Adrenal gland (tissue), 5 donors: ENCODE results near the gene PVALEF.

Experiments
- CTCF ChIP-seq, 6 experiments: fragments of 450-650 bp in 4 of 6; fragments of 200-600 bp in 2 of 6; sonication (generic) in 1 of 6; IDR thresholded peaks; 1 replicate in 5 of 6; 2 replicates in 1 of 6; pipeline versions ENCODE4 v1.5.1 to v1.8.0; 2016 to 2021; ENCODE audit warnings: antibody characterized with exemption in 6 of 6, mild to moderate bottlenecking in 2 of 6, moderate library complexity in 1 of 6
- POLR2A ChIP-seq, 2 donors: fragments of 450-650 bp; IDR thresholded peaks; one replicate each; pipeline ENCODE4 v1.6.1; 2017; ENCODE audit warnings: antibody characterized with exemption in 2 of 2, mild to moderate bottlenecking in 2 of 2, moderate library complexity in 1 of 2
- donor health status: DM: no; HTN: no; CAD: no.

- TF ChIP-seq CTCF (IDR thresholded peaks at IDR 0.05) (no peak), POLR2A (IDR thresholded peaks at IDR 0.05) (no peak)
These were observed 42.6 kb downstream of the PVALEF start for GRCh38 chr17:81207610-81208581.
